GM23338 (cell line): ENCODE data around the gene AOAH.

Source experiments
- ETS1 ChIP-seq: IDR thresholded peaks from 2 replicates; pipeline ENCODE4 v1.6.1; 2016; ENCODE audit warnings: antibody characterized with exemption
- EZH2 ChIP-seq: fragments of 200-600 bp; sonication (generic); IDR thresholded peaks from one replicate; pipeline ENCODE4 v1.8.0; 2017; ENCODE audit warnings: antibody characterized with exemption, mild to moderate bottlenecking, low read depth; ENCODE audit not compliant: unreplicated experiment
- POLR2AphosphoS5 ChIP-seq: IDR thresholded peaks from 2 replicates; pipeline ENCODE4 v1.6.1; 2016; ENCODE audit warnings: antibody characterized with exemption, low read depth
- REST ChIP-seq: IDR thresholded peaks from one replicate; pipeline ENCODE4 v1.6.1; 2018; ENCODE audit warnings: antibody characterized with exemption; ENCODE audit not compliant: unreplicated experiment
- ZNF331 ChIP-seq: fragments of 250-450 bp; sonication (Bioruptor Pico); IDR thresholded peaks from 2 replicates; pipeline ENCODE4 v1.5.0; 2020; ENCODE audit warnings: low read depth, mild to moderate bottlenecking, moderate library complexity
- TF ChIP-seq, protein P1 (sequence below), 2 experiments: fragments of 200-600 bp in 1 of 2; sonication (generic) in 1 of 2; conservative IDR thresholded peaks; 2 replicates each; pipeline versions ENCODE4 v1.5.1 to v1.6.1; 2016 to 2017; ENCODE audit warnings: antibody characterized with exemption in 2 of 2, low read depth in 2 of 2, mild to moderate bottlenecking in 2 of 2, moderate library complexity in 1 of 2

DNA sequence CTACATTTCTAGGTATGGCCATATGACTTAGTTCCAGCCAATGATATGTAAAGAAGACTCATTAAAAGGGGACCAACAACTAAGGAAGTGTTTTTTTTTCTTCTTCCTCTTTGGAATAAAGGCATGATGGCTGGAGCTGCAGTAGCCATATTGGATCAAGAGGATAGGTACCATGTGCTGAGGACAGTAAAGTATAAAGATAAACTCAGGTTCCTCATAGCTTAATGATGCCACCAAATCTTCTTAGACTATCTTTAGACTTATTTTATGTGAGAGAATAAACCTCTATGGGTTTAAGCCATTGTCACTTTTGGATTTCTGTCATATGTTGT lies 249.3 kb downstream of the AOAH start:
- TF ChIP-seq, protein P1, sequence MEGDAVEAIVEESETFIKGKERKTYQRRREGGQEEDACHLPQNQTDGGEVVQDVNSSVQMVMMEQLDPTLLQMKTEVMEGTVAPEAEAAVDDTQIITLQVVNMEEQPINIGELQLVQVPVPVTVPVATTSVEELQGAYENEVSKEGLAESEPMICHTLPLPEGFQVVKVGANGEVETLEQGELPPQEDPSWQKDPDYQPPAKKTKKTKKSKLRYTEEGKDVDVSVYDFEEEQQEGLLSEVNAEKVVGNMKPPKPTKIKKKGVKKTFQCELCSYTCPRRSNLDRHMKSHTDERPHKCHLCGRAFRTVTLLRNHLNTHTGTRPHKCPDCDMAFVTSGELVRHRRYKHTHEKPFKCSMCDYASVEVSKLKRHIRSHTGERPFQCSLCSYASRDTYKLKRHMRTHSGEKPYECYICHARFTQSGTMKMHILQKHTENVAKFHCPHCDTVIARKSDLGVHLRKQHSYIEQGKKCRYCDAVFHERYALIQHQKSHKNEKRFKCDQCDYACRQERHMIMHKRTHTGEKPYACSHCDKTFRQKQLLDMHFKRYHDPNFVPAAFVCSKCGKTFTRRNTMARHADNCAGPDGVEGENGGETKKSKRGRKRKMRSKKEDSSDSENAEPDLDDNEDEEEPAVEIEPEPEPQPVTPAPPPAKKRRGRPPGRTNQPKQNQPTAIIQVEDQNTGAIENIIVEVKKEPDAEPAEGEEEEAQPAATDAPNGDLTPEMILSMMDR (conservative IDR thresholded peaks at IDR 0.05; ENCODE audit: low read depth in 2 of 2), result no peak
- no peak for TF ChIP-seq POLR2AphosphoS5
- TF ChIP-seq EZH2, result no peak
- TF ChIP-seq ETS1, result no peak
- no peak for TF ChIP-seq REST
- TF ChIP-seq ZNF331 (CRISPR knock-in tag), result no peak
